GM19193 (cell line): Measurements from ENCODE around the gene OR2H2.

Experiments
- POLR2A ChIP-seq: IDR thresholded peaks from 4 replicates; pipeline ENCODE4 v1.6.1; 2011; ENCODE audit not compliant: insufficient read depth, insufficient read length; ENCODE audit errors: extremely low read depth

Gene OR2H2

DNA sequence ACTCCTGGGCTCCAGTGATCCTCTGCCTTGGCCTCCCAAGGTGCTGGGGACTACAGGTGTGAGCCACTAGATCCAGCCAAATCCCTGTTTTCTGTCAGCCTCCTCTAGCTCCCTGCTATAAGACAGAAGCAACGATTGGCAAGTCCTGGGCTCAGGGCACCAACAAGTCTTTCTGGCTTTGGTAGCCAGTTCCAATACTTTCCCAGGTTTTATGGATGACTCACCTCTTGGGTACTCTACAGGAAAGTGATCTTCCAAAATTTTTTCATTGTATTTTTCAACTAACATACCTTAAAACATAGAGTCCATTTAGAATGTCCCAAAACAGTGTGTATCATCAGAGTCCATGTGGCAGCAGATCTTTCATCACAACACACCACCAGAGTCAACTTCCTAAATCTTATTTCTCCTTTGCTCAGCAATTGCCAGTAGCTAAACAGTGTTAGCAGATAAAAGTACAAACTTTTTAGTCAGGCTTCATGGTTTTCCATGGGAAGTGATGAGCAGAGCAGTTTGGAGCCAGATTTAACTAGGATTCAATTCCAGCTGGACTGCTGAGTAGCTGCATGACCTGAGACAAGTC is 34.7 kb downstream of the OR2H2 start:
- TF ChIP-seq POLR2A = no peak

DNA sequence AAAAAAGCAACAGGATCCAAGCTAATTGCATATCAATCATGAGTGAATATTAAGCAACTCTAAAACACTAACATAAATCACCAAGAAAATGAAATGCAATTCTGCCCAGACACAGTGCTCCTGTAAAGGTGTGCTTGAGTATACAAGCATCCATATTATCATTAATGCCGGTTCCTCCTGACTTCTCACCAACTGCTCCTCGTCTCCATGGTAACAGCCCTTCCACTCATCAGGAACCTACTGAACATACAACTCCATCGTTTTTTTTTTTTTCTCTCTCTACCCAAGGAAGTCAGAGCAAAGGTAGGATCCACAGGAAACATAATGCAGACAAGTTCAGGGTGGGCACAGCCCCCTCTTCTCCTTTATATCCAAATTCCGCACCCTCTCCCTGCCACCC is 35.7 kb downstream of the OR2H2 start:
- TF ChIP-seq POLR2A = no peak

DNA sequence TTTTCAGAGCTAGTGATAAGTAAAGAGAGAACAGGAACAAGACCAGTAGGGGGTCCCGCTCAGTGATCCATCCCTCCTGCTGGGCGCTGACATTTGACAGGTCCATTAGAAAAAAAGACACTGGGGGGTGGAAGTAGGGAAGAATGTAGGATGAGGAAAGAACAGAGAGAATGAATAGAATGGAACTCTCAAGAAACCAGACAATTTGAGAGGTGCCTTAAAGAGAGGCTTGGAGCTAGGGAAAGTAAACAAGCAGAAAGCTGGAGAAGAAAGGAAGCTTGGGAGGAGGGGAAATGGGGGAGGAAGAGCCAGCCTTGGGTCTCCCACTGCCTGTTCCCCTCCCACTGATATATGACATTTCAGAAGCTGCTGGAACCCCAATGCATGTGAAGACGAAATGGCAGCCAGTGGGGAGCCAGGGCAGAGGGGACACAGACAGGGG is 39.6 kb downstream of the OR2H2 start:
- TF ChIP-seq POLR2A = no peak

DNA sequence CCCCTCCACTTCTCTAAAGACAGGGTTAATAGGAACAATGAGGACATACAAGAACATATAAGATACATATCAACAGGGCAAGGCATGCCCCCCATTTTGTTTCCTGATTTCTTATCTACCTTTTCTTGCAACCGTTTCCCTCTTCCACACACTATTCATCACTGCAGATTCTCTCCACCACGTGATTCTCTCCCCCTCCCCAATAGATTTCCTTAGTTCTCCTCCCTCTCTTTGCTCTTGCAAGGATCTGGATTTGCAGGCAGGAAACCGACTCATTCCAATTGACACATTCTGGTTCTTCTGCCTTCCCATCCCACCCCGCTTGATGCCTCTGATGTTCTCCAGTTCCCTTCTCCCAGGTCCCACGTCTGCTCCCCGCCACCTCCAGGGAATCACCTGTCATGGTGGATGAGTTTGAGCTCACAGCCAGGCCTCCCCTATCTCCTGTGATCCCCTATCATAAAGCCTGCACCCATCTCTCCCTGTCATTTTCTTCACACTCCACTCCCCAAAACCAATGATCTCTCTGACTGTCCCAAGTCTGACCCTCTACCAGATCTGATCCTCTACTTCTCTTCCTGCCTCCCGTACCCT is 40.5 kb downstream of the OR2H2 start:
- no peak for TF ChIP-seq POLR2A

DNA sequence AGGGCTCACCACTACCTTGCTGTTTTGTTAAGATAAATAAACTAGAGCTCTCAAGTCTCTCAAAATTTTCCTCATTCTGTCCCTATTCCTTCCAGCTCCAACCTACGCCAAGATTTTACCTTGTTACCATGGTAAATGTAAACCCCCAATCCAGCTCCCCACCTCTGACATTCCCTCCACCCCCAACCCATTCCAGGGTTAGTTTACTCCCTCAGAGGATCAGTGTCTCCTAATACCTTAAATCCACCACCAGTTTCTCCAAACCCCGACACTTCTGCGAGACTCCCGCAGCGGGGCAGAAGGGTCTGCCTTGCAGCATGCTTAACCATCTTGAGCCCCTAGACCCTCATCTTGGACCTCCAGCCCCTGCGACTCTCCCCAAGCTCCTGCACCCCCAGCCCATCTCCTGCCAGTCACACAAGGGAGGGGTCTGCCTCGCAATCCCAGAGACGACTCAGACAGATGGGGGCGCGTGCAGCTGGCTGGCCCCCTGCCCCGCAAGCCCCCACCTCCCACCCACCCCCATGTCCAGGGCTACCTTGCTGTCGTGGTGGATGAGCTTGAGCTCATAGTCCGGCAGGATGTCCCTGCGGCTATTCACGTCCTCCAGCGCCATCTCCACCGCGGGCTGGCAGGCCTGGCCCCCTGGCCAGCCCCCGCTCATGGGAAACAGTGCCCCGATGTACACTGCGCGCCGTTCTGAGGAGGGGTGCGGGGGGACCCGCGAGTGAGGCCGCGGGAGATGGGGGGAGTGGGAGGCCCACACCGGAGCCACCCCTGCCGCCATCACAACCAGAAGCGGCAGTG is 42.2 kb downstream of the OR2H2 start:
- no peak for TF ChIP-seq POLR2A

DNA sequence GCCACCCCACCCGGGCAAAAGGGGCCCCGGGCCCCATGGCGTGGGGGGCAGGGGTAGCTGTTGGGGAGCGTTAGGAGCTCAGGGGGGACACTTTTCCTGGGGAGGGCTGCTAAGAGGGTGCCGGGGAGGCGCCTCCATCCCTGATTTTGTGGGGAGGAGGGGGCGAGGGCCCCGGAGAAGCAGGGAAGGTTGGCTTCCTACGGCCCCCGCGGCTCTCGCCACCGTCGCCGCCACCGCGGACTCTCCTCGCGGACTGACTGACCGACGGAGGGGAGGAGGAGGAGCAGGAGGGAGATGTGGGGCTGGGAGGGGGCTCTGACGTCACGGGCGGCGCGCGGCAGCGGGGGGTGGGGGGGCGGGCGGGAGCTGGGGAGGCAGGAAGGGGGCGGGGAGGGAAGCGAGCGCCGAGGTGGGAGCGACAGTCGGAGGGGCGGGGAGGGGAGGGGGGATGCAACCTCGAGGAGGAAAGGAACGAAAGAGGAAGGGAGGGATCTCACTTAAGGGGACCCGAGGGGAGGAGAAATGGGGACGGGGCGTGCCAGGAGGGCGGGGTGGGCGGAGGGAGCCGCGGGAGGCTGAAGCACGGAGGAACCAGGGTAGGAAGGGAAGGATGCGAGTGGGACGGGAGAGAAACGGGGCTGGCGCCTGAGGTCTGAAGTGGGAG is 43.0 kb downstream of the OR2H2 start:
- TF ChIP-seq POLR2A = no peak

DNA sequence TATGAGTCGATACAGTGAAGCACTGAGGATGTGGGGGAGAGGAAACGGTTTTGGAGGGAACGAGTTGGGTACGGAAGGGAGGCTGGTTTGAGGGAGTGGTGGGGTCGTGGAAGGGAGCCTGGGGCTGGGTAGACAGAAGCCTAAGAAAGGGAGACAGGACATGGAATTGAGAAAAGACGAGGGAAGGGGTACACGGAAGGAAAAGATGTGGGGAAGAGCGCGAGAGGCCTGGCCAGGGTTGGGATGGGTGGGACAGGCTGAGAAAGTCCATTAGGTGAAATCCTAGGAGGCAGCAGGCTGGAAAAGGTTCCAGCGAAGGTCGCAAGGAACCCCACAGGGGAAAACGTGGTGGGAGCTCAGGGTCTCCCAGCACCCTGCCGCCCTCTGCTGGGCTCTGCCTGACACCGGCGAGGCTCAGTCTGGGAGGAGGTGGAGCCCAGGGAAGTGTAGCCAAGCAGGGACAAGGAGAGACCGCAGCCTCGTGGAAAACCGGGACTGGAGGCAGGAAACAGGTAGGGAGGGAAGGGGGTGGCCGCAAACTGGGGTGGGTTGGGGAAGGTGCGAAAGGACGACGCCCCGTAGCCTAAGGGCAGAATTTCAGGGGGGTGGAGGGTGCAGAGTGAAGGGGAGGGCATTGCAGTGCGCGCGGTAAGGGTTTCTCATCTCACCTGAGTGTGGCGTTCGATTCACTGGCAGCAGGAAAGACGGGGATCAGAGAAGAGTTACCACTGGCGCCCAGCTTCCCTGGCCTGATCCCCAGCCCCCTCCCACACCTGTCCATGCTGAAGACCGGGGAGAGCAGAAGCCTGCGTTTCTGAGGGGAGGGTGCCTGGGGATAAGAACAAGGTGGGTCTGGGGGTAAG is 43.7 kb downstream of the OR2H2 start:
- no peak for TF ChIP-seq POLR2A

DNA sequence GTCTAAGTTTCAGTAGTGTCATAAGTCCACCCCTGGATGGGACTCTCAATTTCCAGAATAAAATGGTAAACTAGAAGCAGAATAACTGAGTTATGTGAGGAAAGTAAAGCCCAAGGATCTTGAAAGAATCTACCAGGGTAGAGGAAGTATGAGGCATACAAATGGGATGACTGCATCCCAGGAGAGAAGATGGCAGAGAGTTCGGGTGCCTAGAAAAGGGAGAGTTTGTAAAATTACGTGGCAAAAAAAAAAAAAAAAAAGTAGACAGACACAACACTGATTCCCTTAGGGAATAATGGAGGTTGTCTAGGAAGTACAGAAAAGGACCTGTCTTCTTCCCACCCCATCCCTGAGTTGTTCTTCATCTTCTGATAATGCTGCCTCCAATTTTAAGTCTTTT is 44.6 kb downstream of the OR2H2 start:
- no peak for TF ChIP-seq POLR2A

DNA sequence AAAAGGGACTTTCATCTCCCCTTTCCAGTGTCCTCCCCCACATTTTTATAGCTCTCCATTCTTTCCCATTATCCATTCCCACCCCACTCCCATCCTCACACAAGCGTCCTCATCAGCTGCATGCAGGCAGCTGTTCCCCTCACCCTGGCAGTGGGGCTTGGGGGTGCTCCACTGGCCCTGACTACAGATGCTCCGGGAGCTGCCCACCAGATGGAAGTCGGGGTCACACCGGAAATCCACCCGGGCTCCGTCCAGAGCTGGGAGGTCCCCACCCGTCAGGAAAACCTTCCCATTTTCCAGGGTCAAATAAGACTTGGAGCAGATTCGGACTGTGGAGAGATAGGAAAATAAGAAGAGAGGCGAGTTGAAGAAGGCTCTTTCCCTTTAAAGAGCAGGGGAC is 45.4 kb downstream of the OR2H2 start:
- TF ChIP-seq POLR2A = no peak

DNA sequence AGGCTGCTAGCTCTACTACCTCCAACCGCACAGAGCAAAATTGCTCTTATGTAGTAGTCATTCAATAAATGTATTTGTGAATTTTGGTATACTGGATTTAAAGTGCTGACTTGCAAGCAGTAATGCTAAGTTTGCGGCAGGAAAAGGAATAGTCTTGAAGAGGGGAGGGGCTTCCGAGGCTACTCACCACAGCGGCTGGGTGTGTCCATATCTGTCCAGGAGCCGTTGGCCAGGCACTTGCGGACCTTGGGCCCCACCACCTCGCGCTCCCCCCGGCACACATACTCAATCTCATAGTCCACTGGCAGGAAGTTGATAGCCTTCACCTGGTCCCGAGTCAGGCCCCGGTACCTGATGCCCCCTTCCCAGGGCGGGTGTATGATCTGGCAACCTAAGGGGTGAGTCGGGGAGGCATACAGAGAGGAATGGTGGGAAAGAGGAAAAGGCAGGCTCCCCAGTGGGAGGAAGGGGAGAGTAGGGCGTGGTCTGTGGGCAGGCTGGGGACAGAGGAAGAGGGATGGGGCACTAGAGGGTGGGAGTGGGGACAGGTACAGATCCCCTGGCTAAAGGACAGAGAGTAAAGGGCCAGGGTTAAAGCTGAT is 46.4 kb downstream of the OR2H2 start:
- TF ChIP-seq POLR2A = no peak

DNA sequence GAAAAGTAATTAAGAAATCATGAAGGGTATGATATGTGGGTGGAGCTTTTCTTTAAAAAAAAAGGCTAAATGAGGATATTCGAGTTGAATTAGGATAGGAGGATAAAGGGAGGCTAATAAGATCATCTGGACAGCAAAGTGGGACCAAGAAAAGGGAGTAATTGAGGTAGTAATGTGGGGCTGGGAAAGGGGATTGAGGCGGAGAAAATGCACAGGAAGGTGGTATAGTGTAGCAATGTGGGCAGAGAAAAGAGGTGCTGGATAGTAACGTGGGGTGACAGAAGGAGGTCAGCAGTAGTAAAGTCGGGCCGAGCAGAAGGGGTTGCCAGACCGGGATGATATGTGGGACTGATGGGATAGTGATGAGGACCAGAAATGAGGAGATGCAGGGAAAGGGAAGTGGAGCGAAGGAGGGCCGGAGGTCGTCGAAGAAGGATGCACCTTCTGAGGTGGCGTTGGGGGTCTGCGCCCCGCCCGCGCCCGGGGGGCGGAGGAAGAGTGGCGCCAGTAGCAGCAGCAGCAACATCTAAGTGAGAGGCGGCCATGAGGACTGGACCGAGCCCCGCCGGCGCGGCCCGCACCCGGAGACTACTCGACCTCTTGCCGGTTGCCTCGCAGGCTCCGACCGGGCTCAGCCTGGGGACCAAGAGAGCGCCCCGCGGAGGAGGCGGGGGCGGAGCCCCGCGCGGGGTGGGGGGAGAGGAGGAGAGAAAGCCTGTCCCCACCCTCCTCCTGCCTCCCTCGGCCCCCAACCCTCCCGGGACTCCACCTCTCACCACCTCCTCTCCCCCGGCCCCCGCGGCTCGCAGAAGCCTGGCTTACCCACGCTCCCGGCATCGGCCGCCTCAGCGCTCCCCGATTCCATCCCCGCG is 47.2 kb downstream of the OR2H2 start:
- no peak for TF ChIP-seq POLR2A

DNA sequence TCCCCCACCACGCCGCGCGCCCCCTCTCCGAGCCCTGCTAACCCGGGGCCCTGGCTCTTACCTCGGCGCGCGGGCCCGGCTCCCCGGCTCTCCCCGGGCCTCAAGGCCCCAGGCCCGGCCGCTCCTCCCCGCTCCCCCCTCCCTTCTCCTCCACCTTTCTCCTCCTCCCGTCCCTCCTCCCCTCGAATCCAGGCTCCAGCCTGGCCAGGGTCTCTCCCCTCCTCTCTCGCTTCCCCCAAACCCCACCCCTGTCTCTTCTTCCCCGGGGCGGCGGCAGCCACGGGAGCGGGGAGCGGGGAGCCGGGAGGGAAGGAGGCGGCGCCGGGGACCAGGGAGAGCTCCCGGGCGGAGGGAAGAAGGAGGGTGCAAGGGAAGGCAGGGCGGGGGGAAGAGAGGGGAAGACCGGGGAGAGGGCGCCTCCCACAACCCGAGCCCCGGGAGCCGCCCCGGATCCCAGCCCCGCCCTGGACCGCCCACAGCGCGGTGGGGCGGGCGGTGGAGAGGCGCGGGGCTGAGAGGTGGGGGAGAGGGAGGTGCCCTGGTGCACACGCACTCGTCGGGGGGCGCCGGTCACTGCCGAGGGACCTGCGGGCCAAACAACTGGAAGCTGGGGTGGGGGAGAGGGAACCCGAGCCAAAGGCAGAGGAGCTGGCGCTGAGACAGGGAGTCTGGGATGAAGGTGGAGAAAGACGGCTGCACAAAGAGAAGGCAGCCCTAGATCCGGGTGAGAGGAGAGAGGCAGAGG is 48.0 kb downstream of the OR2H2 start, which contains the start of gene GABBR1:
TSS of gene GABBR1 (minus strand) at position 395 of the 745 bp plus-strand sequence. CDS start 798 bp downstream, outside the sequence.
- TF ChIP-seq POLR2A = no peak
